ES-I3 (cell line): ENCODE results near the gene FSTL5.

Experiments
- H3K36me3 ChIP-seq: 2 replicates; pipeline ENCODE4 v1.6.1; 2013; ENCODE audit warnings: mild to moderate bottlenecking, low read length, control low read depth, moderate library complexity; ENCODE audit not compliant: insufficient read depth
- H3K4me1 ChIP-seq: 2 replicates; pipeline ENCODE4 v1.6.1; 2013; ENCODE audit warnings: mild to moderate bottlenecking, control low read depth, low read length; ENCODE audit not compliant: insufficient read depth
- H3K9ac ChIP-seq: 2 replicates; pipeline ENCODE4 v1.6.1; 2013; ENCODE audit warnings: low read depth, mild to moderate bottlenecking, low read length, moderate library complexity
- H3K9me3 ChIP-seq: 2 replicates; pipeline ENCODE4 v1.6.1; 2013; ENCODE audit warnings: mild to moderate bottlenecking, low read length, moderate library complexity; ENCODE audit not compliant: control insufficient read depth, insufficient read depth

Gene FSTL5

GRCh38 chr4:161704653-161705052, 459.1 kb downstream of the FSTL5 start:
- H3K4me1 ChIP-seq, result no peaks in the 10 kb centered on the region
- no peaks in the 10 kb centered on the region for H3K36me3 ChIP-seq
- H3K9ac ChIP-seq, result no peak overlapping the region
- no peaks in the 10 kb centered on the region for H3K9me3 ChIP-seq

DNA sequence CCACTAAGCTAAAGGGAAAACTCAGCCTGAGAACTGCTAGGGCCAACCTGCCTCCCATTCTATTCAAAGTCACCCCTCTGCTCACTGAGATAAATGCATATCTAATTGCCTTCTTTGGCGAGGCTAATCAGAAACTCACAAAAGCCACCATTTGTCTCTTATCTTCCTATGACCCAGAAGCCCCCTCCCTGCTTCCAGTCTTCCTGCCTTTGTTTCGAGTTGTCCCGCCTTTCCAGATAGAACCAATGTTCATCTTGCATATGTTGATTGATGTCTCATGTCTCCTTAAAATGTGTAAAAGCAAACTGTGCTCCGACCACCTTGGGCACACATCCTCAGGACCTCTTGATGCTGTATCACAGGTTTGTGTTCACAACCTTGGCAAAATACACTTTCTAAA, 459.8 kb downstream of the FSTL5 start:
- H3K4me1 ChIP-seq, result no peaks in the 10 kb centered on the region
- H3K36me3 ChIP-seq, result no peaks in the 10 kb centered on the region
- H3K9ac ChIP-seq, result no peak overlapping the region
- H3K9me3 ChIP-seq, result no peaks in the 10 kb centered on the region

- H3K4me1 ChIP-seq, result no peaks in the 10 kb centered on the region
- no peaks in the 10 kb centered on the region for H3K9me3 ChIP-seq
- H3K36me3 ChIP-seq, result no peaks in the 10 kb centered on the region
- H3K9ac ChIP-seq, result no peak overlapping the region
Measured at GRCh38 chr4:161702287-161702686, 461.5 kb downstream of the FSTL5 start.

- Histone ChIP-seq H3K4me1 (no peaks in the 10 kb centered on the region), H3K36me3 (no peaks in the 10 kb centered on the region), H3K9ac (no peak overlapping the region), H3K9me3 (no peaks in the 10 kb centered on the region)
Measured at GRCh38 chr4:161696944-161697343, 466.9 kb downstream of the FSTL5 start.

GRCh38 chr4:161680146-161680545, 483.7 kb downstream of the FSTL5 start:
- Histone ChIP-seq H3K36me3 (no peaks in the 10 kb centered on the region), H3K9ac (no peak overlapping the region), H3K4me1 (no peaks in the 10 kb centered on the region), H3K9me3 (no peaks in the 10 kb centered on the region)

DNA sequence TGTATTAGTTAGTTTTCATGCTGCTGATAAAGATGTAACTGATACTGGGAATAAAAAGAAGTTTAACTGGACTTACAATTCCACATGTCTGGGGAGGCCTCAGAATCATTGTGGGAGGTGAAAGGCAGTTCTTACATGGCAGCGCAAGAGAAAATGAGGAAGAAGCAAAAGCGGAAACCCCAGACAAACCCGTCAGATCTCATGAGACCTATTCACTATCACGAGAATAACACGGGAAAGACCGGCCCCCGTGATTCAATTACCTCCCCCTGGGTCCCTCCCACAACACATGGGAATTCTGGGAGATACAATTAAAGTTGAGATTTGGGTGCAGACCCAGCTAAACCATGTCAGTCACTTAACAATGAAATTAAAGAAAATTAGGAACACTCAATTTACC, 499.1 kb downstream of the FSTL5 start:
- no peak overlapping the region for H3K9ac ChIP-seq
- no peaks in the 10 kb centered on the region for H3K9me3 ChIP-seq
- no peaks in the 10 kb centered on the region for H3K4me1 ChIP-seq
- H3K36me3 ChIP-seq, result no peaks in the 10 kb centered on the region

DNA sequence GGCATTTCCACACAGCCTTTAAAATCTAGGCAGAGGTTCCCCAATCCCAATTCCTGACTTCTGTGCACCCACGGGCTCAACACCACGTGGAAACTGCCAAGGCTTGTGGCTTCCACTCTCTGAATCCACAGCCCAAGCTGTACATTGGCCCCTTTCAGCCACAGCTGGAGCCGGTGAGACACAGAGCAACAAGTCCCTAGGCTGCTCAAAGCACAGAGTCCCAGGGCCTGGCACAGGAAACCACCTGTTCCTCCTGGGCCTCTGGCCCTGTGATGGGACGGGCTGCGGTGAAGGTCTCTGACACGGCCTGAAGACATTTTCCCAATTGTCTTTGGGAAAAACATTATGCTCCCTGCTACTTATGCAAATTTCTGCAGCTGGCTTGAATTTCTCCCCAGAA, 500.0 kb downstream of the FSTL5 start:
- Histone ChIP-seq H3K4me1 (no peaks in the 10 kb centered on the region), H3K9ac (no peak overlapping the region), H3K36me3 (no peaks in the 10 kb centered on the region), H3K9me3 (no peaks in the 10 kb centered on the region)

- Histone ChIP-seq H3K9ac (no peak overlapping the region), H3K36me3 (no peaks in the 10 kb centered on the region), H3K4me1 (no peaks in the 10 kb centered on the region), H3K9me3 (no peaks in the 10 kb centered on the region)
Measured at GRCh38 chr4:161658676-161659075, 505.1 kb downstream of the FSTL5 start.

- H3K36me3 ChIP-seq, result no peaks in the 10 kb centered on the region
- no peaks in the 10 kb centered on the region for H3K4me1 ChIP-seq
- H3K9ac ChIP-seq, result no peak overlapping the region
- H3K9me3 ChIP-seq, result no peaks in the 10 kb centered on the region
Measured at GRCh38 chr4:161657616-161658015, 506.2 kb downstream of the FSTL5 start.

GRCh38 chr4:161656594-161656993, 507.2 kb downstream of the FSTL5 start:
- Histone ChIP-seq H3K4me1 (no peaks in the 10 kb centered on the region), H3K36me3 (no peaks in the 10 kb centered on the region), H3K9me3 (no peaks in the 10 kb centered on the region), H3K9ac (no peak overlapping the region)

- H3K9ac ChIP-seq, result no peak overlapping the region
- H3K36me3 ChIP-seq, result no peaks in the 10 kb centered on the region
- no peaks in the 10 kb centered on the region for H3K4me1 ChIP-seq
- H3K9me3 ChIP-seq, result no peaks in the 10 kb centered on the region
Measured at GRCh38 chr4:161655148-161655547, 508.7 kb downstream of the FSTL5 start.

DNA sequence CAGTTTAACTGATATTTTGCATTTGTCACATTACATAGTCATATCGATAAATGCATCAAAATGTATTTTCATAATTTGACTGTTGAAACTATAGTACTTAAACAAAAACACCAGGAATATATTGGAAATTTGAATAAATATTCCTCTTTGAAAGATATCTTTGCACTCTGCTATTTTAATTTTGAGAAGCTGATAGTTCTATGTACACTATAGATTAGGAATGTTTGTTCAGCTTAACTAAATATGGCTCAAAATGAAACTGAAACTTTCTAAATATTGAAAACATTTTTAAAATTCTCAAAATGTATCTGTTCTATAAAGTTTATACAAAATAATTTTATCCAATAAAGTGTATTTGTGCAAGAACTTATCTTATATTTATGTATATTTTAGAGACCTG, 510.1 kb downstream of the FSTL5 start:
- no peak overlapping the region for H3K9ac ChIP-seq
- H3K9me3 ChIP-seq, result no peaks in the 10 kb centered on the region
- H3K36me3 ChIP-seq, result no peaks in the 10 kb centered on the region
- H3K4me1 ChIP-seq, result no peaks in the 10 kb centered on the region

DNA sequence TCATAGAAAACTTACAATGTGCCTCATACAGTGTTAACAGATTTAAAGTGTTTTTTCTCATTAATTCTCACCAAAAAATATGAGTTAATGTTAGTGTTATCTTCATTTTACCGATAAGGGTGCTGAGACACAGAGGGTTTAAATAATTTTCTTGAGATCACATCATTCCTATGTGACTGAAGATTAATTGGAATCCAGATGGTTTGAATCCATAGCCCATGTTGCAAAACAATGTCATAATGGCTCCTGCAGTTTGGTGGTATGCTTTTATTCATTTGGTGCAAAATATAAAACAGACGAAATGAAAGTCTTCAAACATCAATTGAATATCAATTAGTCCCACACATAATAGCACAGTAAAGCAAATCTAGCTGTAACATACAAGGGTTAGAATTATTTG, 512.2 kb downstream of the FSTL5 start:
- Histone ChIP-seq H3K4me1 (no peaks in the 10 kb centered on the region), H3K36me3 (no peaks in the 10 kb centered on the region), H3K9me3 (no peaks in the 10 kb centered on the region), H3K9ac (no peak overlapping the region)

DNA sequence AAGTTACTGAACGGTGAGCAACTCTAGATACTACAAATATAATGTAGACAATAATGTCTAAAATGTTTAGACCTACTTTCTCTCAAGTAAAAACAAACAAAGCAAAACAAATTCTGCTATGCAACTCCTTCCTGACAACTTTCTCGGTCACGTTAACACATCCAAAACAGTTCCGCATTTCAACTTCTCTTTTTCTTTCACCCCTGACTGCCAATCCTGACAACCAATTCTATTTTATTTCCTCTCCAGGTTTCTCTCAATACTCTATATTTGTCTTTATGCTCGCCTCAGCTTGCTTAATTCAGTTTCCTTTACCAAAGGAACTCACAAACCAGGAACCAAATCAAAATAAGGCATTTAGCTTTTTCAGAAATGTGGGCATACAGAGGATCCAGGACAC, 513.0 kb downstream of the FSTL5 start:
- Histone ChIP-seq H3K4me1 (no peaks in the 10 kb centered on the region), H3K9me3 (no peaks in the 10 kb centered on the region), H3K36me3 (no peaks in the 10 kb centered on the region), H3K9ac (no peak overlapping the region)

DNA sequence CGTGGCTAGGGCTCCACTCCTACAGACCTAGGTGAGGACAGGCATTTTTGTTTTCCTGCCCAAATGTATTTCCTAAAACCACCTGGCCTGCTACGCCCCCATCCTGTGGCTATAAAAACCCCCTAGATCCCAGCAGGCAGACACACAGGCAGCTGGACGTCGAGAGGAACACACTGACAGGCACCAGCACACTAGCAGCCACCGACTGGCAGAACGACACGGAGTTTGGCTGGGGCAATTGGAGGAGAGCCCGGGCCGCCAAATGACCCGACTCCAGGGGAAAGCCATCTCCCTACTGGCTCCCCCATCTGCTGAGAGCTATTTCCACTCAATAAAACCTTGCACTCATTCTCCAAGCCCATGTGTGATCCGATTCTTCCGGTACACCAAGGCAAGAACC, 516.0 kb downstream of the FSTL5 start:
- no peaks in the 10 kb centered on the region for H3K4me1 ChIP-seq
- no peaks in the 10 kb centered on the region for H3K9me3 ChIP-seq
- no peaks in the 10 kb centered on the region for H3K36me3 ChIP-seq
- no peak overlapping the region for H3K9ac ChIP-seq

GRCh38 chr4:161642708-161643107, 521.1 kb downstream of the FSTL5 start:
- Histone ChIP-seq H3K36me3 (no peaks in the 10 kb centered on the region), H3K9ac (no peak overlapping the region), H3K4me1 (no peaks in the 10 kb centered on the region), H3K9me3 (no peaks in the 10 kb centered on the region)
